ENCODE results near the gene RASSF4.

The RASSF4 gene

GRCh38 chr10:45015590-45015989, 56.0 kb downstream of the RASSF4 start:
- DNase-seq: no peak

- no peak for DNase-seq
These were observed 63.8 kb downstream of the RASSF4 start for GRCh38 chr10:45023426-45023825.

- DNase-seq: no peak
These were observed 74.7 kb downstream of the RASSF4 start for GRCh38 chr10:45034301-45034700.

GRCh38 chr10:45035673-45036072, 76.1 kb downstream of the RASSF4 start:
- no peak for DNase-seq

- no peak for DNase-seq
These were observed 81.4 kb downstream of the RASSF4 start for GRCh38 chr10:45040921-45041542.

GRCh38 chr10:45044290-45044689, 84.7 kb downstream of the RASSF4 start:
- DNase-seq: no peak

All from effector CD4-positive, alpha-beta T cell (primary cell).